ENCODE measurements around the gene SSBP4.

DNA sequence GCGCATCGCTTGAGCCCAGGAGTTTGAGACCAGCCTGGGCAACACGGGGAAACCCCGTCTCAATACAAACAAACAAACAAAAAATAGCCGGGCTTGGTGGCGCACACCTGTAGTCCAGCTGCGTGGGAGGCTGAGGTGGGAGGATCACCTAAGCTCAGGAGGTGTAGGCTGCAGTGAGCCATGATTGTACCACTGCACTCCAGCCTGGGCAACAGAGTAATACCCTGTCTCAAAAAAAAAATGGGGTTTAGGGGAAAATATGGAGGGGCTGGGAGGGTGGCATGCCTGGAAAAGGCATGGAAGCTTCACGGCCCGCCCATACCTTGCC, 20.7 kb downstream of the SSBP4 start:
- TF ChIP-seq CEBPB (IDR thresholded peaks at IDR 0.05; ENCODE audit: low read depth, low read length): no peak
- TF ChIP-seq, protein P1, sequence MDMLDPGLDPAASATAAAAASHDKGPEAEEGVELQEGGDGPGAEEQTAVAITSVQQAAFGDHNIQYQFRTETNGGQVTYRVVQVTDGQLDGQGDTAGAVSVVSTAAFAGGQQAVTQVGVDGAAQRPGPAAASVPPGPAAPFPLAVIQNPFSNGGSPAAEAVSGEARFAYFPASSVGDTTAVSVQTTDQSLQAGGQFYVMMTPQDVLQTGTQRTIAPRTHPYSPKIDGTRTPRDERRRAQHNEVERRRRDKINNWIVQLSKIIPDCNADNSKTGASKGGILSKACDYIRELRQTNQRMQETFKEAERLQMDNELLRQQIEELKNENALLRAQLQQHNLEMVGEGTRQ (IDR thresholded peaks at IDR 0.05; ENCODE audit: low read depth, low read length): no peak
